GM19452 (cell line): ENCODE measurements around the gene GAA.
"Not testable (repeated sequence)": the region's sequence is repeated elsewhere in the genome, so short reads cannot be mapped to it uniquely, and the experiment has no call there.

Experiments
- ATAC-seq: cut with Tn5 transposase; IDR thresholded peaks from one replicate; pipeline ENCODE4 v1.9.1; 2021; ENCODE audit not compliant: unreplicated experiment

The GAA gene

DNA sequence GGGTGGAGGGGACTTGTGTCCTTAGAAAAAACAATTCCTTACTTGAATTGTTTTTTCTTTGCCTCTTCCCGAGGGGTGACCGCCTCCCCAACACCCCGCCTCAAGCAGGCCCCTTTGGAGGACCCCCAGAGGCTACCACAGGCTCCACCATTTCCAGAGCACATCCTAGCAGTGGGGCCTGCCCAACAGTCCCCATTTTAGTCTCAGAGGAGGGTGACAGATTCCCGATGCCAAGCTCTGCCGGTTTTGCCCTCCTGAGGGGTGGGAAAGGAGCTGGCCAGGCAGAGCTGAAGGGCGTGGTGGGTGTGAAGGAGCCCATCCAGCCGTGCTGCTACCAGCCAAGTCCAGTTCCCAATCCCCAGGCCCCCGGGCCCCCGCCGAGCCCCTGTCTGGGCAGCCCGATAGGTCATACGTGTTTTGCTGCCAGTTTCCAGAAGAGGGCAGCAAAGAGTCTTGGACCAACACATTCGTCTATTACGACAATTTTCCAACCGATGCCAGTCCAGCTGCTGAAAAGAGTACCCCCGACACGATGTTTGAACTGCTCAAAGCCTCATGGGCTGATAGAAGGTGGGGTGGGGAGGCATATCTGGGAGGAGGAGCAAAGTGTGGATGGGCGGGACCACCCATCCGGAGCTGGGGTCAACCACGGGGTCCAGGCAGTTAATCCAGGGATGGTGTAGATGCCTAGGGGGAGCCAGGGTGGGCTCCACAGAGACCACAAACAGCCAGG lies 18.8 kb upstream of the GAA start:
- ATAC-seq = no peak

DNA sequence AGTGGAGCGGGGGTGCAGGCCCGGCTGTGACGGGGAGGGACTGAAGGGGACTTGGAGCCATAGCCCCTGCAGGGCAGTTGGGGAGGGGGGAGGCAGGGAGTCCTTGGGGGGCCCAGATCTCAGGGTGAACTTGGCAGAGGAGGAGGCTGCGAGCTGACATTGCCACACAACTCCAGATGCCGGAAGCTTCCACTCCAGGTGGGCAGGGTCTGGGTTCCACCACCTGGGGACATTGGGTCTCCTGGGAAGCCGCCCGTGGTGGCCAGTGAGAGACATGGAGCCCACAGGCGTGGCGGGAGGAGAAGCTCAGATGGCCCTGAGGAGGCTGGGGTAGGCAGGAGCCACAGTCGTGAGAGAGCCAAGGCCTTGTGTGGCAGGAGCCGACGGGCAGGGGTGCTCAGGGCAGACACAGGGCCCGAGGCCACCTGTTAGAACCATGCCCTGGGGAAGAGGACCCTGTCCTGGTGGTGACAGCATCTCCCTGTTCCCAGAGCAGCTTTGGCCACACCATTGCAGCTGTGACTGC lies 18.2 kb upstream of the GAA start:
- no peak for ATAC-seq

DNA sequence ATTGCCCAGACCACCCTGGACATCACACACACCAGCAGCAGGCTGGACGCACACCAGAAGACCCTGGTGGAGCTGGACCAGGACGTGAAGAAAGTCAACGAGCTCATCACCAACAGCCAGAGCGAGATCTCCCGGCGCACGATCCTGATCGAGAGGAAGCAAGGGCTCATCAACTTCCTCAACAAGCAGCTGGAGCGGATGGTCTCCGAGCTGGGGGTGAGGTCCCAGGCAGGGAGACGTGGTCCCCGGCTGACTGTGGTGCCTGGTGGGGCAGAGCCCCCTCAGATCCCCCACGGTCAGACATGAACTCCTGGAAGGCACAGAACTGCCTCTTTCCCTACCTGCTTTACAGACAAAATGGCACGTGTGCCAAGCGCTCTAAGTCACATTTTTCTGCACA lies 16.6 kb upstream of the GAA start:
- ATAC-seq = no peak

DNA sequence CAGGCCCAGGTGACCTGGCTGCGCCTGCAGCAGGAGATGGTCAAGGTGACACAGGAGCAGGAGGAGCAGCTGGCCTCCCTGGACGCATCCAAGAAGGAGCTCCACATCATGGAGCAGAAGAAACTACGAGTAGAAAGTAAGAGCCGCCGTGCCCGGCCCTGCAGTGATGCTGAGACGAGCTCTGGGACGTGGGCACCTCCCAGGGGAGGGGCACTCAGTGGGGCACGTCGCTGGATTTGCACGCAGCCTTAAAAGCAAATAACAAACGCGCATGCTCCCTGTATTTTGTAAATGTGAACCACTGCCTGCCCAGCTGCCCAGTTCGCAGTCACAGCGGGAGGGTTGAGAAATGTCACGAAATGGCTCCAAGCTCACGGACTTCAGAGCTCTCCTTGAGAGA lies 15.3 kb upstream of the GAA start:
- ATAC-seq = no peak

DNA sequence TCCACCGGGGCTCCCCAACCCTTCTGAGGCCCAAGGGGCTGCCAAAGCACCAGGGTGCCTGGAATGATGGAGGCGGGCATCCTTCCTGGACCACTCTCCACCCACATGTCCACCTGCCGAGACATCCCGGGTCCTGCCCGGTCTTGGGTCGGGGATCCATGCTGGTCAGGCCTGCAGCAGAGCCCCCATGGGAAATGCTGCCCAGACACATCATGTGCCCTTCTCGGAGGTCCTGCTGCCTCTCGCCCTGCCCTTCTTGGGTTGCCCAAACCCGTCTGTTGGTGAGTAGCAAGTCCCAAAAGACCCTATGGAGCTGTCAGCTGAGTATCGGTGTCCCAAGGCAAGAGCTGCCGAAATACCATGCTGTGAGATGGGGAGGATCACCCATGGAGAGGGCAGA lies 14.8 kb upstream of the GAA start:
- ATAC-seq = no peak

DNA sequence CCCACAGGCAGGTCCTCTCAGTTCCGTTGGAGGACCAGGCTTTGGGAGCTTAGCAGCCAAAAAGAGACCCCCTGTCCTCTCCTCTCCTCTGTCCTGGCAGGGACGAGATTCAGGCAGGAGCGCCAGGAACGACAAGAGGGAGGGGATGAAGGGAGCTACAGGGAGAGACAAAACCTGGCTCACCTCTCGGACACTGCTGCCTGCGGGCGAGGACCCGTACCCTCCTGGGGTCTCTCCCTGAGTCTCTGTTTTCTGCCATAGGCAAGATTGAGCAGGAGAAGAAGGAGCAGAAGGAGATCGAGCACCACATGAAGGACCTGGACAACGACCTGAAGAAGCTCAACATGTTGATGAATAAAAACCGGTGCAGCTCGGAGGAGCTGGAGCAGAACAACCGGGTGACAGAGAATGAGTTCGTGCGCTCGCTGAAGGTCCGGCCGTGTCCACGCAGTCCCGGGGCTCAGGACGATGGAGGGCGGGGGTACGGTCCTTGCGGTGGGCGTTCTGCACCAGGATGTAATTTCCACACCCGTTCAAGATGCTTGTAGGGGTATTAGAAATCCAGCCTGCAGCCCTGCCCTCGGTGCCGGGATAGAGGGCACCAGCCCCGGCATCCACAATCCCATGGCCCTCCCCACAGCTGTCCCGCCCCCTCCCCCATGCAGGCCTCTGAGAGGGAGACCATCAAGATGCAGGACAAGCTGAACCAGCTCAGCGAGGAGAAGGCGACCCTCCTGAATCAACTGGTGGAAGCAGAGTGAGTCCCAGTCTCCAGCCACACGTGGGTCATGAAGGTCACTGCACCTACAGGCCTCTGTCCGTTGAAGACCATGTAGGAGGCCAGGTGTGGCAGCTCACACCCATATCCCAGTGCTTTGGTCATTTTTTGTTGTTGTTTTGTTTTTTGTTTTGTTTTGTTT lies 13.8 kb upstream of the GAA start:
- no peak for ATAC-seq

DNA sequence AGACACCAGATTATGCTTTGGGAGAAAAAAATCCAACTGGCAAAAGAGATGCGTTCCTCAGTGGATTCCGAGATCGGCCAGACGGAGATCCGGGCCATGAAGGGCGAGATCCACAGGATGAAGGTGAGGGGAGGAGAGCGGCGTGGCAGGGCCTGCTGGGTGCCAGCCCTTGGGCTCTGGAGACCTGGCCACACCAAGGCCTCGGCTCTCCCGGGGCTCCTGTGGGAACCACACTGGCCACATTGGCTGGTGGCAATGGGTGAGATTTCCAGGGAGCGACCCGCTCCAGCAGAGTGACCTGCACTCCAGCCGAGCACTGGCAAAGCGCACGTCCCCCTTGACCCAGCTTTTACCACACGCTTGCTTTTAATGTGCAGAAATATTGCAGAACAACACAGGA lies 11.6 kb upstream of the GAA start:
- ATAC-seq = no peak

DNA sequence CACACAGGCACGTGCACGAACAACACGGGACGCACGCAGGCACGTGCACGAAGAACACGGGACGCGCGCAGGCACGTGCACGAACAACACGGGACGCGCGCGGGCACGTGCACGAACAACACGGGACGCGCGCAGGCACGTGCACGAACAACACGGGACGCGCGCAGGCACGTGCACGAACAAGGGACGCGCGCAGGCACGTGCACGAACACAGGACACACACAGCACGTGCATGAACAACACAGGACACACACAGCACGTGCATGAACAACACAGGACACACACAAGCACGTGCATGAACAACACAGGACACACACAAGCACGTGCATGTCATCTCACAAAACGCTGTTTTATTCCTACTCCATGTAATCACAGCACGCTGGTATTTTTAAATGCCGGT lies 11.2 kb upstream of the GAA start:
- ATAC-seq = not testable (repeated sequence)

DNA sequence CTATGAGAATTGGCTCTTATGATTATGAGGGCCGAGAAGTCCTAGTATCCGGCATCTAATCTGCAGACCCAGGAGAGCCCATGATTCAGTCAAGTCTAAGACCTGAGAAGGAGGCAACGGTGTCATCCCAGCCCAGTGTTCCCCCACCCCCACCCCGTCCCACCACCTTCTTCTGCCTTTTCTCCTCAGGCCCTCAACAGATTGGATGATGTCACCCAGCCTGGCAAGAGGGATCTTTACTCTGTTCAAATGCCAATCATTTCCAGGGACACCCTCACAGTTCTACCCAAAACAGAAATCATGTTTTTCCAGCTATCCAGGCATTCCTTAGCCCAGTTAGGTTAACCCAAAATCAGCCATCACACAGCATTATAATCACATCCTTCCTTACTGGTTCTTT lies 10.0 kb upstream of the GAA start:
- ATAC-seq = no peak

DNA sequence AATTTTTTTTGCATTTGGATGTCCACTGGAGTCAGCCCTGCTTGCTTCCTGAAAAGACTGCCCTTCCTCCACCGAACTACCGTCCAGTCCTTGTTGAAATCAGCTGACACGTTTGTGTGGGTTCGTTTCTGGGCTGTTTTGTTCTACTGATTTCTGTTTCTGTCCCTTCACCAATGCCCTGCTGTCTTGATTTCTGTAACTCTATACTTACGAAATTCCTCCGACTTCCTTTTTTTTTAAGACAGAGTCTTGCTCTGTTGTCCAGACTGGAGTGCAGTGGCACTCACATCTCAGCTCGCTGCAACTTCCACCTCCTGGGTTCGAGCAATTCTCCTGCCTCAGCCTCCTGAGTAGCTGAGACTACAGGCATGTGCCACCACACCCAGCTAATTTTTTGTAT lies 8.4 kb upstream of the GAA start:
- no peak for ATAC-seq

DNA sequence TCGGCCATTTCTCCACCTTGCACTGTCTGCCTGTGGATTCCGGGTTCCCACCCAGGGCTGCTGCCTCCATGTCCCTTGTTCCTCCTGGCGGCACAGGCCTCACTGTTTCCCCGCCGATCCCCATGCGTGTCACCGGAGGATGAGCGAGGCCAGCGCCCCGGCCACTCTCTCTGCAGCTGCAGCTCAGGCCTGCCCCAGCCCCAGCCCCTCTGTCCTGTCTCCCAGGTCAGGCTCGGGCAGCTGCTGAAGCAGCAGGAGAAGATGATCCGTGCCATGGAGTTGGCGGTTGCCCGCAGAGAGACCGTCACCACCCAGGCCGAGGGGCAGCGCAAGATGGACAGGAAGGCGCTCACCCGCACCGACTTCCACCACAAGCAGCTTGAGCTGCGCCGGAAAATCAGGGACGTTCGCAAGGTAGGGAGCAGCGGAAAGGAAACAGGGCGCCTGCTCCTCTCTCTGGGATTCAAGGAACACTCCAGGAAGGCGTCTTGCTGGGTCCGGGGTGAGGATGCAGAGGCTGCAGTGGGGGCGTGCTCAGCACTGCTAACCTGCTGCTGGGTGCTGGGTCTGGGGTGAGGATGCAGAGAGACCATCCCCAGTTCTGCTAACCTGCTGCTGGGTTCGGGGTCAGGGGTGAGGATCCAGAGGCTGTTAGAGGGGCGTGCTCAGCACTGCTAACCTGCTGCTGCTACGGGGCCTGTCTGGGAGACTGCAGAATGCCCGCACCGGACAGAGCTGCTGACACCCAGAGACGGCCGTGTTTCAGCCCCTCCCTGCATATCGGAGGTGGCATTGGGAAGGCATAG lies 6.1 kb upstream of the GAA start:
- ATAC-seq = no peak

DNA sequence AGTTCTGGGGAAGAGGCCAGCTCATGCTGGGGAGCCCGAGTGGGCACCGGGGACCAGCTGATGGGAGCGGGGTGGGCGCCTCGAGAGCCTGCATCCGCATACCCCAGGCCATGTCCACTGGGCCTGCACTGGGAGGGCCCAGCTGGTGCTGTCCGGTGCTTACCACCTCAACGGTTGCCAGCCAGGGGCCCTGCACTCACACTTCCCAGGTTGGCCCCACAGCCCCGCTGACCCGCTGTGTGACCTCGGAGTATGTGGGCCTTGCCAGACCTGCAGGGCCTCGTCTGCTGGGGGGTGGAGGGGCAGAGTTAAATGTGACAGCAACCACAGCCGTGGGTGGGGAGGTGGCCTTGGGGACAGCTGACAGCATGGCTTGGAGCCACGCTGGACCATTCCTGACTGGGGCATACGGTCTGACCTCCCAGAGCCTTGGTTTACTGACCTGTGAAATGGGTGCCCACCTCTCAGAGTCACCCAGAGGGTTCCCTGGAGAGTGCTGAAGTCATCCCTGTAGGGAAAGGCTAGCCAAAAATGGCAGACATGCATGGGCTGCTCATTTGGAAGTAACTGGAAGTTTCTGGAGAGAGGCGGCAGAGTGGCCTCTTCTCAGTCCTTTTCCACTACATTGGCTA lies 5.4 kb upstream of the GAA start:
- no peak for ATAC-seq

DNA sequence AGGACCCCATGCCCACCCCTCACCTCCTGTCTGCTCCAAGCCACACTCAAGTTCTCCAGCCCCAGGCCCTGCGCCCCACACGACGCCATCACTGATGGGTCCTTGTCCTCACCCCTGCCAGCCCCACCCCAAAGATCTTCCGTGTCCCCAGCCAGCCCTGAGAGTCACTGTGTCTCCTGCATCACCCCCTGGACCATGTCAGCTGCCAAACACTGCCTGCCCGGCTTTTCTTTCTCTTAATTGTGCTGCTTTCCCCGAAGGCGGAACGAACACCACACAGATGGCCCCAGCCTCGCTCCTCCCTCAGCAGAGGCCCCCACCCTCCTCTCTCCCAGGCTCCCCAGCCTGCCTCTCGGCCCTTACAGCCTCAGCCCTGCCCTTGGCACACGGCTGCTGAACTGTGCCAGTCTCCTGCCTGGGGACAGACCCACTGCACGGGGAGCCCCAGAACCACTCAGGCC lies 4.8 kb upstream of the GAA start:
- ATAC-seq = no peak

DNA sequence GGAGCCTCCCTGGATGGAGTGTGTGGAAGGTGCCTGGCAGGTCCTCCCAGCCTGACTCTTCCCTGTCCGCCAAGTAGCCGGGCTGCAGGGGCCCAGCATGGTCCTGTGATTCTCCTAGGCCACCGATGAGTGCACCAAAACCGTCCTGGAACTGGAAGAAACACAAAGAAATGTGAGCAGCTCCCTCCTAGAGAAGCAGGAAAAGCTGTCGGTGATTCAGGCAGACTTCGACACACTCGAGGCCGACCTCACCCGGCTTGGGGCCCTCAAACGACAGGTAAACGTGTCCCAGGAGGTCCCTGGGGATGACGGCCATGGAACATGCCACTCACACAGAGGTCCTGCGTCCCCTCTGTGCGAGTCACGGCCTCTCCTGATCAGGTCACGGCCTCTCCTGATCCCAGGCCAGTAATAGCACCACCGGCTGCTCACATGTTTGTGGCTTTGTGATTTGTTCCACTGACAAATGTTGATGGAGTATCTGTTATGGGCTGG lies 4.2 kb upstream of the GAA start:
- ATAC-seq = no peak

DNA sequence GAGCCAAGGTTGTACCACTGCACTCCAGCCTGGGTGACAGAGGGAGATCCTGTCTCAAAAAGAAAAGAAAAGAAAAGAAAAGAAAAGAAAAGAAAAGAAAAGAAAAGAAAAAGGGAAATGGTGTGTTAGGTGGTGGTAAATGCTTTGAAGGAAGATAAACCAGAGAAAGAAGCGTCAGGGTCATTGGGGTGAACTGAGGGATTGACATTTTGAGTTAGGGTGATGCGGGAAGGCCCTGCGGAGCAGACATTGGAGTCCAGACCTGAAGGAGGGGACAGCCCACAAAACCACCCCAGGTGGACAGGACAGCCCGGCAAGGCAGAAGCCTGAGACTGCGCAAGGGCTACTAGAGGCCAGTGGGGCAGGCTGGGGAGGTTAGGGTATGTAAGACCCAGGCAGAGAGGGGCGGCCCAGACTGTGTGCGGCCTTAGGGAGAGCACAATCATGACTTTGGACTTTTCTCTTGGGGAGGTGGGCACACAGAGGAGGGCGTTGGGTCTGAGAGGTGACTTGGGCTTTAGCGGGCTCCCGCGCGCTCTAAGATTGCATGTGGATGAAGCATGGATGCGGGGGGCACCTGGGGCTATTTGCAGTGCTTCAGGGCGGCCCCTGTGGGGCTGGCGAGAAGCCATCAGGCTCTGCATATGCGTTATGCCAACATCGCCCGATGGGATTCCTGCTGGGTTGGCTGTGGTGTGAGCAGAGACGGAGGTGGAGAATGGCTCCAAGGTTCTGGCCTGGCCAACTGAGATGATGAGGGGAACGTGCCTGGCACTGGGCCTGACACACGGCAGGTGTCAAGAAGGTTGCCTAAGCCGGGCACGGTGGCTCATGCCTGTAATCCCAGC lies 3.3 kb upstream of the GAA start:
- no peak for ATAC-seq

DNA sequence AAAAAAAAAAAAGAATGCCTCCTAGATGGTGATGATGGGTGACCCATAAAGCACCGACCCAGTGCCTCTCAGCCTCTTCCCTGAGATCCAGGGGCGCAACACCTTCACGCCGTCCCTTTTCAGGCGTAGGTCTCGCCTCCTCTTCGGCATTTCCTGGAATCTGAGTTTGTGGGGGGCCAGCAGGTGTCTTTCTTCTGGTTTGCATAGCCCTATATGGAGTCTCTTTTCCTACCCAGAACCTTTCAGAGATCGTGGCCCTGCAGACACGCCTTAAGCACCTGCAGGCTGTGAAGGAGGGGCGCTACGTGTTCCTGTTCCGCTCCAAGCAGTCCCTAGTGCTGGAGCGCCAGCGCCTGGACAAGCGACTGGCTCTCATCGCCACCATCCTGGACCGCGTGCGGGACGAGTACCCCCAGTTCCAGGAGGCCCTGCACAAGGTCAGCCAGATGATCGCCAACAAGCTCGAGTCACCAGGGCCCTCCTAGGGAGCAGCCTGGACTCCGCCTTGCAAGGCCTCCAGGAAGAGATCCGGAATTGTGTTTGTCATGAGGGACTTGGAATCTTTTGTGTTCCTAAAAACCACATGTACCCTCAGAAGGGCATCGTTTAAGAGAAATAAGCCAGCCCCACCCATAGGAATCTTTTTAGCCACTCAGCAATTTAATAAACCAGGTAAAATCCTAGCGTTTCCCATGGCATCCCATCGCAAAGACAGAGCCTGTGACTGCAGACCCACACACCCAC lies 1.9 kb upstream of the GAA start:
- no peak for ATAC-seq

DNA sequence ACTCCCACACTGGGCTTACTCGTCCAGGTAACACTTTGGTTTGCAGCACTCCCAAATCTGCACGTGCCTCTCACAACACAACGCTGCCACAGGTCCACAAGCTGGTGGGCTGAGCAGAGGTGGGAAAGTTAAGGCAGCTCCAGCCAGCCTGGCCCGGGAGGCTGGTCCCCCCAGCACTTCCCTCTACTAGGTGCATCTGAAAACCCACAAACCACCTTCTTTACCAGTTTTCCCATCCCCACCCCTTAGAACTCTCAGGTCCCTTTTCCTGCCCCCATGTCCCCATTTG lies 1.4 kb upstream of the GAA start:
- ATAC-seq = no peak

DNA sequence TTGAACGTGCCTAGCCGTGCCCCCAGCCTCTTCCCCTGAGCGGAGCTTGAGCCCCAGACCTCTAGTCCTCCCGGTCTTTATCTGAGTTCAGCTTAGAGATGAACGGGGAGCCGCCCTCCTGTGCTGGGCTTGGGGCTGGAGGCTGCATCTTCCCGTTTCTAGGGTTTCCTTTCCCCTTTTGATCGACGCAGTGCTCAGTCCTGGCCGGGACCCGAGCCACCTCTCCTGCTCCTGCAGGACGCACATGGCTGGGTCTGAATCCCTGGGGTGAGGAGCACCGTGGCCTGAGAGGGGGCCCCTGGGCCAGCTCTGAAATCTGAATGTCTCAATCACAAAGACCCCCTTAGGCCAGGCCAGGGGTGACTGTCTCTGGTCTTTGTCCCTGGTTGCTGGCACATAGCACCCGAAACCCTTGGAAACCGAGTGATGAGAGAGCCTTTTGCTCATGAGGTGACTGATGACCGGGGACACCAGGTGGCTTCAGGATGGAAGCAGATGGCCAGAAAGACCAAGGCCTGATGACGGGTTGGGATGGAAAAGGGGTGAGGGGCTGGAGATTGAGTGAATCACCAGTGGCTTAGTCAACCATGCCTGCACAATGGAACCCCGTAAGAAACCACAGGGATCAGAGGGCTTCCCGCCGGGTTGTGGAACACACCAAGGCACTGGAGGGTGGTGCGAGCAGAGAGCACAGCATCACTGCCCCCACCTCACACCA lies 724 bp downstream of the GAA start:
- peak; percentile 7 for ATAC-seq
